ENCODE measurements around the gene OS9.
"Not testable (repeated sequence)": the region's sequence is repeated elsewhere in the genome, so short reads cannot be mapped to it uniquely, and the experiment has no call there.

The OS9 gene

GRCh38 chr12:57665066-57665820, 28.7 kb upstream of the OS9 start:
- H3K27me3 ChIP-seq (ENCODE audit: control insufficient read depth, insufficient read depth, low read length, poor library complexity, severe bottlenecking); H3K4me3 ChIP-seq (ENCODE audit: insufficient read depth, low read depth, low read length); H3K36me3 ChIP-seq (ENCODE audit: control insufficient read depth, insufficient read depth, low read length); H3K9me3 ChIP-seq (ENCODE audit: control insufficient read depth, low read length); H3K4me1 ChIP-seq (ENCODE audit: control insufficient read depth, insufficient read depth, low read length); H3K27ac ChIP-seq (ENCODE audit: insufficient read depth, low read depth, low read length, poor library complexity, severe bottlenecking): not testable (repeated sequence)
- 88 to 89% methylated on average over 34 of the region's 34 CpGs for WGBS, 2 experiments

DNA sequence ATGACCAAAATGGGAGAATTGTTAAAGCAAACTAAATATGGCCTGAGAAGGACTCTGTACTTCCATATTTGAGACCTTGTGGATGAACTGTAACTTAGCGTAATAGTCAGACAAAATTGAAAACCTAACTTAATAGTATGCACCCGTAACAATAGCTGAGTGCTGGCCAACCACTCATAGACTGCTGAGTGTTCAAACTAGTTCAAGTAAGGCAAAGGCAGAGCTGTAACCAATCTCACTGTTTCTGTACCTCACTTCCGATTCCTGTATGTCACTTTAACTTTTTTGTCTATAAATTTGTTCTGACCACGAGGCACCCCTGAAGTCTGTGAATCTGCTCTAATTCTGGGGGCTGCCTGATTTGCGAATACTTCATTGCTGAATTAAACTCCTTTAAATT, 27.0 kb upstream of the OS9 start:
- Histone ChIP-seq H3K27me3 (ENCODE audit: control insufficient read depth, insufficient read depth, low read length, poor library complexity, severe bottlenecking) (no peaks in the 10 kb centered on the region), H3K4me1 (ENCODE audit: control insufficient read depth, insufficient read depth, low read length) (no peaks in the 10 kb centered on the region), H3K36me3 (ENCODE audit: control insufficient read depth, insufficient read depth, low read length) (no peaks in the 10 kb centered on the region), H3K4me3 (ENCODE audit: insufficient read depth, low read depth, low read length) (no peak overlapping the region), H3K27ac (ENCODE audit: insufficient read depth, low read depth, low read length, poor library complexity, severe bottlenecking) (no peak overlapping the region), H3K9me3 (ENCODE audit: control insufficient read depth, low read length) (no peaks in the 10 kb centered on the region)
- WGBS, 2 experiments, result 79 to 81% methylated on average over 5 of the region's 5 CpGs

DNA sequence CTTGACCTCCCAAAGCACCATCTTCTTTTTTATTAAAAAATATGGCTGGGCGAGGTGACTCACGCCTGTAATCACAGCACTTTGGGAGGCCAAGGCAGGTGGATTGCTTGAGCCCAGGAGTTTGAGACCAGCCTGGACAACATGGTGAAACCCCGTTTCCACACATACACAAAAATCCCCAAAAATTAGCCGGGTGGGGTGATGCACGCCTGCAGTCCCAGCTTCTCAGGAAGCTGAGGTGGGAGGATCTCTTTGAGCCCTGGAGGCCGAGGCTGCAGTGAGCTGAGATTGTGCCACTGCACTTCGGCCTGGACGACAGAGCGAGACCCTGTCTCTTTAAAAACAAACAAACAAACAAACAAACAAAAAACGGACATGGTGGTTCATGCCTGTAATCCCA, 24.2 kb upstream of the OS9 start:
- H3K27ac ChIP-seq (ENCODE audit: insufficient read depth, low read depth, low read length, poor library complexity, severe bottlenecking); H3K4me1 ChIP-seq (ENCODE audit: control insufficient read depth, insufficient read depth, low read length); H3K9me3 ChIP-seq (ENCODE audit: control insufficient read depth, low read length); H3K36me3 ChIP-seq (ENCODE audit: control insufficient read depth, insufficient read depth, low read length); H3K4me3 ChIP-seq (ENCODE audit: insufficient read depth, low read depth, low read length); H3K27me3 ChIP-seq (ENCODE audit: control insufficient read depth, insufficient read depth, low read length, poor library complexity, severe bottlenecking): not testable (repeated sequence)
- 79 to 80% methylated on average over 10 of the region's 10 CpGs for WGBS, 2 experiments

- not testable (repeated sequence) for H3K4me3 ChIP-seq (ENCODE audit: insufficient read depth, low read depth, low read length); H3K36me3 ChIP-seq (ENCODE audit: control insufficient read depth, insufficient read depth, low read length); H3K27ac ChIP-seq (ENCODE audit: insufficient read depth, low read depth, low read length, poor library complexity, severe bottlenecking); H3K27me3 ChIP-seq (ENCODE audit: control insufficient read depth, insufficient read depth, low read length, poor library complexity, severe bottlenecking); H3K4me1 ChIP-seq (ENCODE audit: control insufficient read depth, insufficient read depth, low read length); H3K9me3 ChIP-seq (ENCODE audit: control insufficient read depth, low read length)
- WGBS, 2 experiments, result 82 to 88% methylated on average over 3 of the region's 3 CpGs
Observed at GRCh38 chr12:57671811-57672210, 22.1 kb upstream of the OS9 start.

GRCh38 chr12:57672801-57673200, 21.1 kb upstream of the OS9 start:
- Histone ChIP-seq H3K27ac (ENCODE audit: insufficient read depth, low read depth, low read length, poor library complexity, severe bottlenecking) (no peak overlapping the region), H3K27me3 (ENCODE audit: control insufficient read depth, insufficient read depth, low read length, poor library complexity, severe bottlenecking) (no peaks in the 10 kb centered on the region), H3K9me3 (ENCODE audit: control insufficient read depth, low read length) (no peaks in the 10 kb centered on the region), H3K4me3 (ENCODE audit: insufficient read depth, low read depth, low read length) (no peak overlapping the region), H3K4me1 (ENCODE audit: control insufficient read depth, insufficient read depth, low read length) (no peaks in the 10 kb centered on the region), H3K36me3 (ENCODE audit: control insufficient read depth, insufficient read depth, low read length) (no peaks in the 10 kb centered on the region)
- WGBS, 2 experiments, result 85% methylated on average over 6 of the region's 6 CpGs

DNA sequence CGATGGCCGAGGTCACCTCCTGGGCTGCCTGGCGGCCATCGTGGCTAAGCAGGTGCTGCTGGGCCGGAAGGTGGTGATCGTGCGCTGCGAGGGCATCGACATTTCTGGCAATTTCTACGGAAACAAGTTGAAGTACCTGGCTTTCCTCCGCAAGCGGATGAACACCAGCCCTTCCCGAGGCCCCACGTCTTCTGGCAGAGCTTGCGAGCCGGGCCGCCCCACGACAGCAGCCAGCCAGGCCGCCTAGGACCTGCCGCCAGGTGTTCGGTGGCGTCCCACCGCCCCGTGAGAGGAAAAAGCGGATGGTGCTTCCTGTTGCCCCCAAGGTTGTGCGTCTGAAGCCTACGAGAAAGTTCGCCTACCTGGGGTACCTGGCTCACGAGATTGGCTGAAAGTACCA, 19.2 kb upstream of the OS9 start:
- no peak overlapping the region for H3K4me3 ChIP-seq (ENCODE audit: insufficient read depth, low read depth, low read length)
- H3K4me1 ChIP-seq (ENCODE audit: control insufficient read depth, insufficient read depth, low read length), result no peaks in the 10 kb centered on the region
- no peaks in the 10 kb centered on the region for H3K36me3 ChIP-seq (ENCODE audit: control insufficient read depth, insufficient read depth, low read length)
- H3K9me3 ChIP-seq (ENCODE audit: control insufficient read depth, low read length), result no peaks in the 10 kb centered on the region
- no peak overlapping the region for H3K27ac ChIP-seq (ENCODE audit: insufficient read depth, low read depth, low read length, poor library complexity, severe bottlenecking)
- no peaks in the 10 kb centered on the region for H3K27me3 ChIP-seq (ENCODE audit: control insufficient read depth, insufficient read depth, low read length, poor library complexity, severe bottlenecking)
- 94 to 96% methylated on average over 29 of the region's 29 CpGs for WGBS, 2 experiments

GRCh38 chr12:57677947-57678346, 16.0 kb upstream of the OS9 start:
- H3K4me1 ChIP-seq (ENCODE audit: control insufficient read depth, insufficient read depth, low read length); H3K36me3 ChIP-seq (ENCODE audit: control insufficient read depth, insufficient read depth, low read length); H3K27ac ChIP-seq (ENCODE audit: insufficient read depth, low read depth, low read length, poor library complexity, severe bottlenecking); H3K9me3 ChIP-seq (ENCODE audit: control insufficient read depth, low read length); H3K27me3 ChIP-seq (ENCODE audit: control insufficient read depth, insufficient read depth, low read length, poor library complexity, severe bottlenecking); H3K4me3 ChIP-seq (ENCODE audit: insufficient read depth, low read depth, low read length): not testable (repeated sequence)
- WGBS, 2 experiments, result 88 to 89% methylated on average over 6 of the region's 9 CpGs

GRCh38 chr12:57679697-57680096, 14.2 kb upstream of the OS9 start:
- no peak overlapping the region for H3K27ac ChIP-seq (ENCODE audit: insufficient read depth, low read depth, low read length, poor library complexity, severe bottlenecking)
- no peaks in the 10 kb centered on the region for H3K9me3 ChIP-seq (ENCODE audit: control insufficient read depth, low read length)
- no peak overlapping the region for H3K4me3 ChIP-seq (ENCODE audit: insufficient read depth, low read depth, low read length)
- H3K4me1 ChIP-seq (ENCODE audit: control insufficient read depth, insufficient read depth, low read length), result no peaks in the 10 kb centered on the region
- no peaks in the 10 kb centered on the region for H3K36me3 ChIP-seq (ENCODE audit: control insufficient read depth, insufficient read depth, low read length)
- H3K27me3 ChIP-seq (ENCODE audit: control insufficient read depth, insufficient read depth, low read length, poor library complexity, severe bottlenecking), result no peaks in the 10 kb centered on the region

GRCh38 chr12:57687862-57688261, 6.1 kb upstream of the OS9 start:
- Histone ChIP-seq H3K9me3 (ENCODE audit: control insufficient read depth, low read length) (no peaks in the 10 kb centered on the region), H3K27me3 (ENCODE audit: control insufficient read depth, insufficient read depth, low read length, poor library complexity, severe bottlenecking) (no peaks in the 10 kb centered on the region)

DNA sequence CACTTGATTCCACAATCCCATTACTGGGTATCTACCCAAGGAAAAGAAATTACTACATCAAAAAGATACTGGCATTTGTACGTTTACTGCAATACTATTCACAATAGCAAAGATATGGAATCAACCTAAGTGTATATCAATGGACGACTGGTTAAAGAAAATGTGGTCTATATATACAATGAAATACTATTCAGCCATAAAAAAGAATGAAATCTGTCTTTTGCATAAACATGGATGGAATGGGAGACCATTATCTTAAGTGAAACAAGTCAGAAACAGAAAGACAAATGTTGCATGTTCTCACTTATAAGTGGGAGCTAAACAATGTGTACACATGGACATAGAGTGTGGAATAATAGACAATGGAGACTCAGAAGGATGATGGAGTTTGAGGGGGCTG, 5.0 kb upstream of the OS9 start:
- H3K36me3 ChIP-seq (ENCODE audit: control insufficient read depth, insufficient read depth, low read length), result no peaks in the 10 kb centered on the region
- H3K4me1 ChIP-seq (ENCODE audit: control insufficient read depth, insufficient read depth, low read length), result no peaks in the 10 kb centered on the region
- H3K9me3 ChIP-seq (ENCODE audit: control insufficient read depth, low read length), result no peaks in the 10 kb centered on the region
- H3K27ac ChIP-seq (ENCODE audit: insufficient read depth, low read depth, low read length, poor library complexity, severe bottlenecking), result no peak overlapping the region
- WGBS, 2 experiments, result 92 to 100% methylated on average over 1 to 2 of the region's 2 CpGs
- no peak overlapping the region for H3K4me3 ChIP-seq (ENCODE audit: insufficient read depth, low read depth, low read length)
- H3K27me3 ChIP-seq (ENCODE audit: control insufficient read depth, insufficient read depth, low read length, poor library complexity, severe bottlenecking), result no peaks in the 10 kb centered on the region

More at GRCh38 chr12:57687862-57688261, 6.1 kb upstream of the OS9 start:
- Histone ChIP-seq H3K36me3 (ENCODE audit: control insufficient read depth, insufficient read depth, low read length) (no peaks in the 10 kb centered on the region), H3K27ac (ENCODE audit: insufficient read depth, low read depth, low read length, poor library complexity, severe bottlenecking) (no peak overlapping the region), H3K4me3 (ENCODE audit: insufficient read depth, low read depth, low read length) (no peak overlapping the region), H3K4me1 (ENCODE audit: control insufficient read depth, insufficient read depth, low read length) (no peaks in the 10 kb centered on the region)
- 73 to 79% methylated on average over 4 of the region's 4 CpGs for WGBS, 2 experiments

DNA sequence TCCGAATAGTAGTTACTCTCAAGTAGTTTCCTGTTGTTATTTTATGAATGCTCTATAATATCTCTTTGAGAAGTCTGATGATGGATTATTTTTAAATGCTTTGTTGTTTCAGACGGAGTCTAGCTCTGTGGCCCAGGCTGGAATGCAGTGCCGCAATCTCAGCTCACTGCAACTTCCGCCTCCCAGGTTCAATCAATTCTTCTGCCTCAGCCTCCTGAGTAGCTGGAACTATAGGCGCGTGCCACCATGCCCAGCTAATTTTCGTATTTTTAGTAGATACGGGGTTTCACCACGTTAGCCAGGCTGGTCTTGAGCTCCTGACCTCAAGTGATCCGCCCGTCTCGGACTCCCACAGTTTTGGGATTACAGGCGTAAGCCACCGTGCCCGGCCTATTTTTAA, 1.4 kb upstream of the OS9 start:
- no peak overlapping the region for H3K4me3 ChIP-seq (ENCODE audit: insufficient read depth, low read depth, low read length)
- 90 to 91% methylated on average over 15 of the region's 15 CpGs for WGBS, 2 experiments
- H3K36me3 ChIP-seq (ENCODE audit: control insufficient read depth, insufficient read depth, low read length), result peaks cover 6% of the 10 kb centered on the region
- no peaks in the 10 kb centered on the region for H3K27me3 ChIP-seq (ENCODE audit: control insufficient read depth, insufficient read depth, low read length, poor library complexity, severe bottlenecking)
- H3K9me3 ChIP-seq (ENCODE audit: control insufficient read depth, low read length), result no peaks in the 10 kb centered on the region
- no peak overlapping the region for H3K27ac ChIP-seq (ENCODE audit: insufficient read depth, low read depth, low read length, poor library complexity, severe bottlenecking)
- H3K4me1 ChIP-seq (ENCODE audit: control insufficient read depth, insufficient read depth, low read length), result peaks cover 7% of the 10 kb centered on the region
